K562 (cell line): Measurements from ENCODE around the gene AFF1.

Experiments used
- ATF4 ChIP-seq: fragments of 450-650 bp; formaldehyde crosslinking; IDR thresholded peaks from 2 replicates; pipeline ENCODE4 v1.4.0; 2022; ENCODE audit warnings: mild to moderate bottlenecking, moderate library complexity
- CREB1 ChIP-seq, 2 experiments: sonication (generic) in 1 of 2; formaldehyde crosslinking in 1 of 2; IDR thresholded peaks; 2 replicates each; pipeline versions ENCODE4 v1.6.1 to v1.8.0; 2012 to 2022; ENCODE audit warnings: inconsistent platforms in 1 of 2, mild to moderate bottlenecking in 1 of 2, missing genetic modification reagents in 1 of 2, moderate library complexity in 1 of 2
- GABPB1 ChIP-seq: sonication (generic); formaldehyde crosslinking; IDR thresholded peaks from 2 replicates; pipeline ENCODE4 v1.8.0; 2022; ENCODE audit warnings: mild to moderate bottlenecking, missing genetic modification reagents
- KLF6 ChIP-seq: fragments of 250-450 bp; sonication (Bioruptor Pico); IDR thresholded peaks from 2 replicates; pipeline ENCODE4 v1.4.0; 2020; ENCODE audit warnings: mild to moderate bottlenecking, moderate library complexity, borderline replicate concordance
- MAX ChIP-seq: sonication (generic); formaldehyde crosslinking; IDR thresholded peaks from 2 replicates; pipeline ENCODE4 v1.9.0; 2022; ENCODE audit warnings: mild to moderate bottlenecking, missing genetic modification reagents
- MED1 ChIP-seq: sonication (generic); formaldehyde crosslinking; IDR thresholded peaks from 2 replicates; pipeline ENCODE4 v1.8.1; 2023; ENCODE audit warnings: missing genetic modification reagents, borderline replicate concordance
- NBN ChIP-seq: fragments of 450-650 bp; IDR thresholded peaks from 2 replicates; pipeline ENCODE4 v1.6.1; 2016; ENCODE audit warnings: low read depth, mild to moderate bottlenecking
- PHF8 ChIP-seq: fragments of 200-600 bp; sonication (generic); IDR thresholded peaks from 2 replicates; pipeline ENCODE4 v1.6.1; 2012; ENCODE audit warnings: mixed run types, mild to moderate bottlenecking, inconsistent platforms, low read length, moderate library complexity, borderline replicate concordance
- POLR2A ChIP-seq: fragments of 450-650 bp; conservative IDR thresholded peaks from 2 replicates; pipeline ENCODE4 v1.6.1; 2016
- POLR2AphosphoS5 ChIP-seq: IDR thresholded peaks from 2 replicates; pipeline ENCODE4 v1.6.1; 2011; ENCODE audit warnings: mild to moderate bottlenecking, low read depth, low read length, moderate library complexity; ENCODE audit not compliant: control insufficient read depth, insufficient read depth
- TRIM24 ChIP-seq, 2 experiments: fragments of 450-650 bp; IDR thresholded peaks; 2 replicates each; pipeline ENCODE4 v1.6.1; 2016
- ZKSCAN8 ChIP-seq: fragments of 200-800 bp; sonication (Bioruptor generic); IDR thresholded peaks from 2 replicates; pipeline ENCODE4 v1.6.1; 2016; ENCODE audit warnings: missing genetic modification characterization, missing compliant biosample characterization
- ZNF140 ChIP-seq: fragments of 250-450 bp; sonication (Bioruptor Pico); IDR thresholded peaks from 2 replicates; pipeline ENCODE4 v1.8.0; 2021; ENCODE audit warnings: moderate library complexity, mild to moderate bottlenecking, inconsistent platforms
- TF ChIP-seq, protein P1 (sequence below), 3 experiments: IDR thresholded peaks in 2 of 3; conservative IDR thresholded peaks in 1 of 3; 2 replicates each; pipeline ENCODE4 v1.5.1; 2011 to 2012; ENCODE audit warnings: low read length in 3 of 3, mild to moderate bottlenecking in 3 of 3, control low read depth in 2 of 3, improper control_type of control experiment in 1 of 3, inconsistent platforms in 1 of 3, low read depth in 1 of 3, mixed read lengths in 1 of 3, moderate library complexity in 1 of 3; ENCODE audit not compliant: insufficient read depth in 2 of 3

DNA sequence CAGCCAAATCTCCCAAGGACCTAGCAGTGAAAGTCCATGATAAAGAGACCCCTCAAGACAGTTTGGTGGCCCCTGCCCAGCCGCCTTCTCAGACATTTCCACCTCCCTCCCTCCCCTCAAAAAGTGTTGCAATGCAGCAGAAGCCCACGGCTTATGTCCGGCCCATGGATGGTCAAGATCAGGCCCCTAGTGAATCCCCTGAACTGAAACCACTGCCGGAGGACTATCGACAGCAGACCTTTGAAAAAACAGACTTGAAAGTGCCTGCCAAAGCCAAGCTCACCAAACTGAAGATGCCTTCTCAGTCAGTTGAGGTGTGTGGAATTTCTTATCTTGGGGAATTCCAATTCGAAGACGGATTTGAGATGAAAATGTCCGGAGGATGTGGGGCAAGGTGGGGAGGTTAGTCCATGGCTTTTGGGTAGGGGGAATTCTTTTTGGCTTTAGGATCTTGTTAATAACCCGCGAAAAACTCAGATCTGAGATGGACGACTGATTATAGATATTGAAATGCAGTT lies 112.5 kb downstream of the AFF1 start:
- TF ChIP-seq KLF6 (CRISPR knock-in tag) (no peak), TRIM24 (IDR thresholded peaks at IDR 0.05) (no peak), PHF8 (no peak), POLR2AphosphoS5 (no peak), MAX (CRISPR knock-in tag) (no peak), ZKSCAN8 (CRISPR knock-in tag) (no peak), NBN (no peak), POLR2A (no peak), ZNF140 (CRISPR knock-in tag) (no peak), CREB1 (IDR thresholded peaks at IDR 0.05) (no peak), CREB1 (CRISPR knock-in tag; IDR thresholded peaks at IDR 0.05) (no peak), ATF4 (CRISPR knock-in tag) (no peak), MED1 (CRISPR knock-in tag) (no peak), GABPB1 (CRISPR knock-in tag) (no peak)
- TF ChIP-seq, protein P1, sequence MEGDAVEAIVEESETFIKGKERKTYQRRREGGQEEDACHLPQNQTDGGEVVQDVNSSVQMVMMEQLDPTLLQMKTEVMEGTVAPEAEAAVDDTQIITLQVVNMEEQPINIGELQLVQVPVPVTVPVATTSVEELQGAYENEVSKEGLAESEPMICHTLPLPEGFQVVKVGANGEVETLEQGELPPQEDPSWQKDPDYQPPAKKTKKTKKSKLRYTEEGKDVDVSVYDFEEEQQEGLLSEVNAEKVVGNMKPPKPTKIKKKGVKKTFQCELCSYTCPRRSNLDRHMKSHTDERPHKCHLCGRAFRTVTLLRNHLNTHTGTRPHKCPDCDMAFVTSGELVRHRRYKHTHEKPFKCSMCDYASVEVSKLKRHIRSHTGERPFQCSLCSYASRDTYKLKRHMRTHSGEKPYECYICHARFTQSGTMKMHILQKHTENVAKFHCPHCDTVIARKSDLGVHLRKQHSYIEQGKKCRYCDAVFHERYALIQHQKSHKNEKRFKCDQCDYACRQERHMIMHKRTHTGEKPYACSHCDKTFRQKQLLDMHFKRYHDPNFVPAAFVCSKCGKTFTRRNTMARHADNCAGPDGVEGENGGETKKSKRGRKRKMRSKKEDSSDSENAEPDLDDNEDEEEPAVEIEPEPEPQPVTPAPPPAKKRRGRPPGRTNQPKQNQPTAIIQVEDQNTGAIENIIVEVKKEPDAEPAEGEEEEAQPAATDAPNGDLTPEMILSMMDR (IDR thresholded peaks at IDR 0.05 in 2 of 3, conservative IDR thresholded peaks at IDR 0.05 in 1 of 3; ENCODE audit: insufficient read depth in 2 of 3, low read depth in 1 of 3, low read length in 3 of 3) = no peak
